Stimulated activated CD8-positive, alpha-beta memory T cell treated with anti-CD3 and anti-CD28 coated beads, Interleukin-2, amount 100 ng/mL, for 1 hour (primary cell): ENCODE results near the gene NBR1.
"Not testable (repeated sequence)": the region's sequence is repeated elsewhere in the genome, so short reads cannot be mapped to it uniquely, and the experiment has no call there.

Experiments
- DNase-seq, 2 donors: peaks; one replicate each; pipeline ENCODE4 v3.0.0-alpha.2; 2020; ENCODE audit warnings: low read depth in 2 of 2

NBR1 gene

DNA sequence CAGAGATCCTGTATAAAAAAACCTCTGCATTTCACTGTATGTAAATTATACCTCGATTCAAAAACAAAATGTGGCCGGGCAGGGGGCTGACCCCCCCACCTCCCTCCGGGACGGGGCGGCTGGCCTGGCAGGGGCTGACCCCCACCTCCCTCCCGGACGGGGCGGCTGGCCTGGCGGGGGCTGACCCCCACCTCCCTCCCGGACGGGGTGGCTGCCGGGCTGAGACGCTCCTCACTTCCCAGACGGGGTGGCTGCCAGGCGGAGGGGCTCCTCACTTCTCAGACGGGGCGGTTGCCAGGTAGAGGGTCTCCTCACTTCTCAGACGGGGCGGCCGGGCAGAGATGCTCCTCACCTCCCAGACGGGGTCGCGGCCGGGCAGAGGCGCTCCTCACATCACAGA, 11.8 kb upstream of the NBR1 start:
- not testable (repeated sequence) for DNase-seq

DNA sequence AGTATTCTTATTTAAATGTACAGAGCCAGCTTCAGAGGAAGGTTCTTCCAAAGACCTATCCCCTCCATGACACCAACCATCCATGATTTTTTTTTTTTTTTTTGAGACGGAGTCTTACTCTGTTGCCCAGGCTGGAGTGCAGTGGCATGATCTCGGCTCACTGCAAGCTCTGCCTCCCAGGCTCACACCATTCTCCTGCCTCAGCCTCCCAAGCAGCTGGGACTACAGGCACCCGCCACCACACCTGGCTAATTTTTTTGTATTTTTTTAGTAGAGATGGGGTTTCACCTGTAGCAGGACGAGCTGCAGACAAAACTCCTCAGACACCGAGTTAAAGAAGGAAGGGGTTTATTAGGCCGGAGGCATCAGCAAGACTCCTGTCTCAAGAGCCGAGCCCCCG, 11.1 kb upstream of the NBR1 start:
- DNase-seq: not testable (repeated sequence)

DNA sequence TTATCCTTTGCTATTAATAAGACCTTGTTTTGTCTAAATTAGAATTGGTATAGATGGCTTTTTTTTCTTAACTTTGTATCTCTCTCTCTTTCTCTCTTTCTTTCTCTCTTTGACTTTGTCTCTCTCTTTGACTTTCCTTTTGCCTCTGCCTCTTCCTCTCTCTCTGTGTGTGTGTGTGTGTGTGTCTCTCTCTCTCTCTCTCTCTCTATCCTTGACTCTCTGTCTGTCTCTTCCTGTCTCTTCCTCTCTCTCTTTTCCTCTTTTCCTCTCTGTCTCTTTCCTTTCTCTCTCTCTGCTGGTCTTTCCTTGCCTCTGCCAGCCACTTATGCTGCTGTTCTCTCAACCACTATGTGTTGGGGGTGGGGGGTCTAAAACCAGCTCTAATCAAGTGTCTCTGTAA, 5.0 kb upstream of the NBR1 start:
- not testable (repeated sequence) for DNase-seq

DNA sequence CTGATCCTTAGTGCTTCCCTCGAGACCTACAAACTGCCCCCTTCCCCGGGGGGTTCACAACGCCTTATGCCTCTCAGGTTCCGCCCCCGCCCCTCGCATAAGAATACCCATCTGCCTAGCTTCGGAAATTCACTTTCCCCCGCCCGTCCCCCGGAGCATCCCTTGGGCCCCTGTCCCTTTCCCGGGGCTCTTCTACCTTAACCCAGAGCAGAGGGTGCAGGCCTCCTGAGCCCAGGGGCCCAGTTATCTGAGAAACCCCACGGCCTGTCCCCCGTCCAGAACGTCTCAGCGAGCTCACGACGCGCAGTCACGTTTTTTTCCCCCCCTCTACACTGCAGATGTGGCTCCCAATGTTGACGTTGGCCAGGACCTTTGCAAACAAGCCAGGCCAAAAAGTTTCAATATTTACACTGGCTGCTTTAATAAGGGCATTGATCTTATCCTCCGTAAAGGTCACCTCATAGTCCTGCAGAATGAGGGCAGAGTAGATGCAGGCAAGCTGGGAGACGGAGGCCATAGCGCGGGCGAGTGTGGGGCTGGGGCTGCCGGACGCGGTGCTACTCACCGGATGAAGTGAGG, 1.4 kb upstream of the NBR1 start:
- no peak for DNase-seq

DNA sequence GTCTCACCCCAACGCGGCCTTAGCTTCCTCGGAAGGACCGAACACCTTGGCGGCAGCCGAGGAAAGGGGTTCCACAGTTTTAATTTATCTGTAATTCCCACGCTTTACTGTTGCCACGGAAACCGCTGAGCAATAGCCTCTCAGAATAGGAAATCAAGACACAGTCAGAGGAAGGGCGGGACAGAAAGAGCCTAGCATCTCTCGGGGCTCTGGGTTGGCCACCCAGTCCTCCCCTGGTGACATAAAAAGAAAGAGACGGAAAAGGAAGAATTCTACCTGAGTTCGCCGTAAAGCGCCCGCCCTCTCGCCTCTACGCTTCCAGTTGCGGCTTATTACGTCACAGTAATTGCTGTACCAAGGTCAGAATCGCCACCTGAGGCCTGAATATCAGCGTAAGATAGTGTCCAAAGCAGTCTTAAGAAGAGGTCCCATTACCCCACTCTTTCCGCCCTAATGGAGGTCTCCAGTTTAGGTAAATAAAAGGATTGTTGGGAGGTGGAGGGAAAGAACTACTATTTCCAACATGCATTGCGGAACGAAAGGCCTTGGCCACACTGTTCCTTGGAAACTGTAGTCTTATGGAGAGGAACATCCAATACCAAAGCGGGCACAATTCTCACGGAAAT, 761 bp upstream of the NBR1 start:
- peak; percentile 72 to 76 for DNase-seq

DNA sequence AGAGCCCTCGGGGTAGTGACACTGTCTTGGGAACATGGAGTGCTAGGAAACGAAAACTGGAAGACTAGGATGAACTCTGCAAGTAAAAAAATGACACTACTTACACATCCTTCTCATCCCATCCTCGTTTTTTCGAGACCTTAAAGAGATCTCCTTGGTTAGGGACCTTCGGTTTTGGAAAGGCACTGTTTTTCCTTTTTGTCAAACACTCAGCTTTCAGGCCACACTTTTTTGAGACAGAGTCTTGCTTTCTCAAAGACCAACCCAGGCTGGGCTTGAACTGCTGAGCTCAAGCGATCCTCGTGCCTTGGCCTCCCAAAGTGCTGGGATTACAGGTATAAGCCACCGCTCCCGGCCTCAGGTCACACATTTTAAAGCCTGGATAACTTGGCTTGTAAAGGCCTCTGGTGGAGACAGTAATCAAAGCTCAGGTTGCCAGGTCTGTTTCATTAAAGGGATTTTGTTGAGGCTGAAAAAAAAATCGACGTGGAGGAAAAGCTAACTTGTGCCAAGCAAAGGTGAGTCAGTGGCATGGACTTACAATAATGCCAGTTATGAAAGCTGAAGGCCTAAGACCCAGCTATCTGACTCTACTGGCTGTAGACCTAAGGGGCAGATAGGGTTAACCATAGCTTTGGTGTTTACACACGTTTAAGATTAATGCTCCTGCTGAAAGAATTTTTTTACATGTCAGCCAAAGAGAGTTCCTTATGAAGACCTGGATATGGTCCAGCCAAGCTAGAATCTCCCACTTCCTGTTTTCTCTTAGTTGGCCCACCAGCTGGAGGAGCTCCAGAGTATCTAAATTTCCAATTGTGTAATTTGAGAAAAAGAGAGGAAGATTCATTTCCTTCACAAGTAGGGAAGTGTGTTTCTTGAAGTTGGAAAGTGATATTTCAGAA, 823 bp downstream of the NBR1 start:
- DNase-seq: no peak

DNA sequence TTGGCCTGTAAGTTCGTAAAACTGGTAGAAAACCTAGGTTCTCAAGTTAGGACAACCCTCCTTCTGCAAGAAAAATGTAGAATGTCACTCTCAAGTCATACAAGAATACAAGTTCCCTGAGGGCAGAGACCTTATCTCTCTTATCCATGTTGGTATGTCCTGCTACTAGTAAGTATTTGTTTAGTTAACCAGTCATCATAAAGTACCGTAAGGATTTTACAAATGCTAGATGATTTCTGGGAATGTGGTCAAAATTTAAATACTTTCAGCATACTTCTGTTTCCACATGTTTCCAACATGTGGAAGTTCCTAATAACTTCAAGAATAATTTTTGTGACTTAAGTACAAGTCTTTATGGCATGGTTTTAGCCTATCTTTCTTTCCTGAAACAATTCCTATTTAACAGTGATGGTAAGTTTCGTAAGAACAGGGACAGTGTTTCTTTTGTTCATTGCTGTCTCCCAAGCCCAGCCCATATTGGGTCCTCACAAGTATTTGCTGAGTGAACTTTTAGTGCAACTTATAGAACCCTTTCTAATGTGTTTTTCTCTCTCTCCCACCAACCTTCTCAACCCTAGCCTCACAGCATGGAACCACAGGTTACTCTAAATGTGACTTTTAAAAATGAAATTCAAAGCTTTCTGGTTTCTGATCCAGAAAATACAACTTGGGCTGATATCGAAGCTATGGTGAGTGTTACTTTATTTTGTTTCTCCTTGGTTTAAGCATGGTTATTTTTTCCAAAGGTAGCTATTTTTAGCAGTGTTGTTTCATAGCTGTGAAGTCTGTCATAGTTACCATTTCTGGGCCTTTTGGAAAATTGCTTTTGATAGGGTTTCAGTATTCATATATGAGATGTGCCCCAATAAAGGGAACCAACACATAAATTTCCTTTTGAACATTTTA, 4.5 kb downstream of the NBR1 start:
- no peak for DNase-seq

DNA sequence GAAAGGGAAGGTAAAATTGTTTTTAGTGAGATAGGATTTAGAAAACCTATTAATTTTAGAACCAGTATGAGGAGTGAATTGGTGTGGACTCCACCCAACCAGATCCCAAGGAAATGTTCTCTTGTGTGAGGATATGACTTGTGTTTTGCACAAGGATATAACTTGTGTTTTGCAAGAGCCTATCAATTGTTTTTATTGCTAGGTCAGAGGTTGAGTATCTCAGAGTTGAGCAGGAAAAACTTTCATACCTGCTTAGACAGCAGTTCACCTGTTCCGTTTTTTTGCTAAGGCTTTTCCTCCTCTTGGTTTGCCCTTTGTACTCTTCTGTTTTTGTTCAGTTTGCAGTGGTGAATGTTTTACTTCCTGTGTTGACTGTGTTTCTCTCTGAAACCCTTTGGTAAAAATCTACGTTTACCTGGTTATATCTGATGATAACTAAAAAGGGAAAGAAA, 5.1 kb downstream of the NBR1 start:
- no peak for DNase-seq

DNA sequence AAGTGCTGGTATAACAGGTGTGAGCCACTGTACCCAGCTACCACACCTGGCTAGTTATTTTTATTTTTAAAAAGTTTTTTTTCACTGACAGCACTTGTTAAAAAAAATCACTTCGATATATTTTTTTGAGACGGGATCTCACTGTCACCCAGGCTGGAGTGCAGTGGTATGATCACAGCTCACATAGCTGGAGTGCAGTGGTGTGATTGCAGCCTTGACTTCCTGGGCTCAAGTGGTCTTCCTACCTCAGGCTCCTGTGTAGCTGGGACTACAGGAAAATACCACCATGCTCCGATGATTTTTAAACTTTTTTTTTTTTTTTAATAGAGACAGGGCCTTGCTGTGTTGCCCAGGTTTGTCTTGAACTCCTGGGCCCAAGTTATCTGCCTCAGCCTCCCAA, 12.9 kb downstream of the NBR1 start:
- no peak for DNase-seq

DNA sequence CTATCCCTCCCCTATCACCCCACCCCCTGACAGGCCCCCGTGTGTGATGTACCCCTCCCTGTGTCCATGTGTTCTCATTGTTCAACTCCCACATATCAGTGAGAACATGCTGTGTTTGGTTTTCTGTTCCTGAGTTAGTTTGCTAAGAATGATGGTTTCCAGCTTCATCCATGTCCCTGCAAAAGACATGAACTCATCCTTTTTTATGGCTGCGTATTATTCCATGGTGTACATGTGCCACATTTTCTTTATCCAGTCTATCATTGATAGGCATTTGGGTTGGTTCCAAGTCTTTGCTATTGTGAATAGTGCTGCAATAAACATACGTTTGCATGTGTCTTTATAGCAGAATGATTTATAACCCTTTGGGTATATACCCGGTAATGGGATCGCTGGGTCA, 15.6 kb downstream of the NBR1 start:
- not testable (repeated sequence) for DNase-seq

DNA sequence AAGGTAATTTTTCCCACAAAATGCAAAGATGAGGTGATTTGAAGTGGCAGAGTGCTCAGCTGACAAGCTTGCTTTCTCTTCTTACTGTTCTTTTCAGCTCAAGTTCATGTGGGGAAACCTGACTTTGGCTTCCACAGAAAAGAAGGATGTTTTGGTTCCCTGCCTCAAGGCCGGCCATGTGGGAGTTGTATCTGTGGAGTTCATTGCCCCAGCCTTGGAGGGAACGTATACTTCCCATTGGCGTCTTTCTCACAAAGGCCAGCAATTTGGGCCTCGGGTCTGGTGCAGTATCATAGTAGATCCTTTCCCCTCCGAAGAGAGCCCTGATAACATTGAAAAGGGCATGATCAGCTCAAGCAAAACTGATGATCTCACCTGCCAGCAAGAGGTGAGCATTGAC, 22.2 kb downstream of the NBR1 start:
- no peak for DNase-seq

DNA sequence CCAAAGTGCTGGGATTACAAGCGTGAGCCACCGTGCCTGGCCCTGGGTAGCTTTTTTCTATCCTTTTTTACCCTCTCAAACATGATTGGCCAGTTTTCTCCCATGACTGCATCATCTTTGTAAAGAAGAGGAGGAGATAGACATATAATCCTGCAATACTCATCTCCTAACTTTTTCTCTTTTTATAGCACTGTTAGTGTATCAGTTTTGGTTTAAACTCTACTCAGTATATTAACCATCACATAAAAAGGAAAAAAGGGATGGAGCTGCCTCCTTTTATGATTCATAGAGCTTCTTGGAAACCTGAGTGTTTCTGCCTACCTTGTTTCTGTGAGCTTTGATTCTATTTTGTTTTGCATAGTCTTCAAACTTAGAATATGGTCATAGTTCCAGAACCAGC, 28.6 kb downstream of the NBR1 start:
- DNase-seq: no peak

DNA sequence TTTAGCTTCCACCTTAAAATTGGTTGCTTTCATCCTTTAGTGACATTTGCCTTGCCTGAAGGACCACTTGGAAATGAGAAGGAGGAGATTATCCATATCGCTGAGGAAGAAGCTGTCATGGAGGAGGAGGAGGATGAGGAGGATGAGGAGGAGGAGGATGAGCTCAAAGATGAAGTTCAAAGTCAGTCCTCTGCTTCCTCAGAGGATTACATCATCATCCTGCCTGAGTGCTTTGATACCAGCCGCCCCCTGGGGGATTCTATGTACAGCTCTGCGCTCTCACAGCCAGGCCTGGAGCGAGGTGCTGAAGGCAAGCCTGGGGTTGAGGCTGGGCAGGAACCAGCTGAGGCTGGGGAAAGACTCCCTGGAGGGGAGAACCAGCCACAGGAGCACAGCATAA, 29.1 kb downstream of the NBR1 start:
- no peak for DNase-seq

DNA sequence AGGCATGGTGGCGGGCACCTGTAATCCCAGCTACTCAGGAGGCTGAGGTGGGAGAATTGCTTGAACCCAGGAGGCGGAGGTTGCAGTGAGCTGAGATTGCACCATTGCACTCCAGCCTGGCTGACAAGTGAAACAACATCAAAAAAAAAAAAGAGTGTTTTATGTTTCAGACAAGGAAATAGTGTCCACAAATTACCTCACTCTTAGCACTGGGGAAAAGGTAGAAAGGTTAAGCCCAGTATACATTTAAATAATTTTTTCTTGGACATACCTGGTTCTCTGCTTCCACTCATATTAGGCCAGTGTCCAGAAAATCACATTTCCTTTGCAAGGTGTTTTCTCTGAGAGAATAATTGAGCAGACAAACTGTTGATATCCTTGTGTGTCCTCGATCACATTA, 32.0 kb downstream of the NBR1 start:
- not testable (repeated sequence) for DNase-seq

DNA sequence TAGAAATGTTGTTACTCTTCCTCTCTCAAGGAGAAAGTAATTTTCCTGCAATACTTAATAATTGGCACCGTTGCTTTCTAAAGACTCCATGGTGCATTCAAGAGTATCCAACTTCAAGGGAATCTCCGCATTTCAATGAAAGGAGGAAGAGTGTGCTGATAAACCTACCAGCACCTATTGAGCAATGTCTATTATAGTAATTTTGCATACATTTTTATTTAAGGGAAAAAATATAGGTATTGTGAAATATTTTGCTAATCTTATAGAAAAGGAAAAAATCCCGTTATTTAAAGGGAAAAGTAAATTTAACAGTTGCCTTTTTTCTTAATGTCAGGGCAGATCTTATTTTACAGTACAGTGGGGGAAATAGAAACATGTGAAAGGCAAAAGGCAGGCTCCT, 39.6 kb downstream of the NBR1 start:
- no peak for DNase-seq

DNA sequence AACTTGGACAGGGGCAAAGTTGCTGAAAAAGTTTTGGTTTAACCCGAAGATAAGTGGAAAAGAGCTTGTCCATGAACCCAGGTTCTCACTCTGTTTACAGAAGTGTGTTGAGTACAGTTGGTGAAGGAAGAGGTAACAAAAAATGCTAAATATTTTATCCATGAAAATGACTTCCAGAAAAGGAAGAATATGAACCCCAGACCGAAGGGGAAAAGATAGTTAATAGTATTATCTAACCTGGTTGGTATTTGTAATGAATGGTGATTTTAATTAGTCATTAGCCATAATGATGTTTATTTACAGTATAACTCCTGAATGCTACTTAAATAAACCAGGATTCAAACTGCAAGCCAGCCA, 40.1 kb downstream of the NBR1 start:
- no peak for DNase-seq

DNA sequence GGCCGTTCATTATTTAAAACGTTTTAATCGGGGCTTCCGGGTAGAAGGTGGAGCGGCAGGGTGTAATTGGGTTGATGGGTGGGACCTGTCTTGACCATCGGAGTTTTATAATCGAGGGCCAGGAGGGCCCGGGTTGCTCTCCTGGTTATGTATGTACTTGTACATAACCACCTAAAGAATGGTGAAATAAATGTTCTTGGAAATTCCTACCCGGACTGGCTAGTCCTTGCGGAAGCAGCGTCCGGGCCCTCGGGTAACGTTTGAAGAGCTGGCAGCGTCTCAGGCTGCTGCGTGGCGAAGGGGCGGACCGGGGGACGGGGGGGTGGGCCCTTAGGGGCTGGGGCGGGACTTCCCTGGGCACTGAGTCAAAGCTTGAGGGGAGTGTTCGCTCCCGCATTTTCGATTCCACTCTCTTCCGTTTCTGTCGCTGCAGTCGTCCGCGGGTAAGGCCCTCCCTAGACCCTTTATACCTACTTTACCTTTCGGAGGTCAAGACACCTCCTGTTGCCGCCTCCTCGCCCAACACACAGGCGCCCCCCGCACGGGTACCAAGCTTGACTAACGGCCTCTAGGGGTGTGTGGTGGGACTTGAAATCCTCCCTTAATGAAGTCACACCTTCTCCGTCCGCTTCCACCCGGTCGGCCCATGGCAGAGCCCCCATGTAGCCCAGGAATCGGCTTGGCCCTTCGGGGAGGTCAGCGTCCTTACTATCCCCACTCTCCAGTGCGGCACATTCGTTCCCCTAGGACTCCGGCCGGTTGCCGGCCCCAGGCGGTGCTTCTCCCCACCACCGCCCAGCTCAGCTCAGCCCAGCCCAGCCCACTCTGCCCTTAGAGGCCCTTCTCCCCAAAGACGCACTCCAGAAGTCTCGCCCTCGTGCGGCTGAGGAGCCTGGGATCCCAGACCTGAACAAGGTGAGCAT, 40.7 kb downstream of the NBR1 start, which contains the start of gene TMEM106A:
Gene TMEM106A (plus strand): TSS at position 396 of the 923 bp plus-strand sequence. CDS start 1,167 bp downstream, outside the sequence.
- peak; percentile 43 to 62 for DNase-seq

DNA sequence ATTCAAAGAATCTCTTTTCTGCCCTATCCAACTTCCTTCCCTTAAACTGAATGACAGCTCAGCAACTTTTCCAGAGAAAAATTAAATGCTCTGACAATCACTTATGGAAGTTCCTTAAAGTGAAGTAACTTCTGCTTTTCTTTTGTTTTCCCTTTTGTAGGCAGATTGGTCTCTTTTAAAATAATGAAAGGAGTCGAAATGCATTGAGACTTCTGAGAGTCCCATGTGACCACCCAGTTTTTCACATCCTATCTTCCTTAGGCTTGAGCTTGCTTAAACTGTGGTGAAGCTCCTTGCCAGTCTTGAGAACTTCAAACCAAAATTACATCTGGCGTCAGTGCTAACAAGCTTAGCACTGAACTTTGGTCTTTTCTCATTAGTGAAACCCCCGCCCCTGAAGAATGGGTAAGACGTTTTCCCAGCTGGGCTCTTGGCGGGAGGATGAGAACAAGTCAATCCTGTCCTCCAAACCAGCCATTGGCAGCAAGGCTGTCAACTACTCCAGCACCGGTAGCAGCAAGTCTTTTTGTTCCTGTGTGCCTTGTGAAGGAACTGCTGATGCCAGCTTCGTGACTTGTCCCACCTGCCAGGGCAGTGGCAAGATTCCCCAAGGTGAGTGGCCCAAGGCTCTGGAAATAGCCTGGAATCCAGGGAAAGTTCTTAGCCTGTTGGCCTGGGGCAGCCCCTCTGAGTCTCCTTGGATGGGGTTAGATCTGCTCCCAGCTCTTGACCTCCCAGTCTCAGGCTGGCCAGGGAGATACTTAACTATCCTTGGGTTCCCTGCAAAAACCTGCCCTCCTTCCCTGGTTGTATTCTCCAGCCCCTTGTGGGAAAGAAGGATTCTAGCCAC, 41.9 kb downstream of the NBR1 start:
- no peak for DNase-seq

DNA sequence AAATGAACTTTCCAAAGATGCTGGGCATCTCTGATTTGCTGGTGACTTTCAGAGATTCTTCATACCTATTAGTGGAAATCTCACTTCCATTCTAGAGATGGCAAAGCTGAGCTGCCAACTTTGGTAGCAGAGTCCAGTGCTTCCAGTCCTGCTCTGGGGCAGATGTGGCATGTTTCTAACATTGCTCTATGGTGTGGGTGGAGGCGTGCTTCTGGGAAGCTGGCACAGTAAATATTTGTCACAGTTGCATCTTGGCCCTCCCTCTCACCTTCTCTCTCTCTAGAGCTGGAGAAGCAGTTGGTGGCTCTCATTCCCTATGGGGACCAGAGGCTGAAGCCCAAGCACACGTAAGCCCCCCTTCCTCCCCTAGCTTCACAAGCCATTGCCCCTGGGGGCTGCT, 42.5 kb downstream of the NBR1 start:
- DNase-seq: no peak

DNA sequence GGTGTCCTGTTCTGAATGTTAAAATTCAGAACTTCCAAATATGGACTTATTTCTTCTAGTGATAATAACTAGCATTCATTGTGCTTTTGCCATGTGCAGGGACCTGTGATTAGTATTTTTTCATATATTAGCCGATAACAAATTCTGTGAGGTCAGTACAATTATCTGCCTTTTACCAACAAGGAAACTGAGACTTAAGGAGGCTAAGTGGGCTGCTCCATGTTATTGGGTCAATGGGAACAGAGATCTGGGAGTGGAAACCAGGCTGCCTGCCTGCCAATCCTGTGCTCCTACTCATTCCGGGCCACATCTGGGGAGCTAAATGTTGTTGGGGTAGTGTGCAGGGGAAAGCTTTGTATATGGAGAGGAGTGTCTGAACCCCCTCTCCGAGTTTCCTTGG, 44.3 kb downstream of the NBR1 start:
- no peak for DNase-seq
